GM12873 (cell line): Measurements from ENCODE around the gene SLC38A10.

Source experiments
- TF ChIP-seq, protein P1 (sequence below): IDR thresholded peaks from 2 replicates; pipeline ENCODE4 v1.5.1; 2012; ENCODE audit warnings: low read depth, mild to moderate bottlenecking, moderate library complexity, low read length, control low read depth; ENCODE audit not compliant: insufficient read depth; ENCODE audit errors: missing control alignments

The SLC38A10 gene

DNA sequence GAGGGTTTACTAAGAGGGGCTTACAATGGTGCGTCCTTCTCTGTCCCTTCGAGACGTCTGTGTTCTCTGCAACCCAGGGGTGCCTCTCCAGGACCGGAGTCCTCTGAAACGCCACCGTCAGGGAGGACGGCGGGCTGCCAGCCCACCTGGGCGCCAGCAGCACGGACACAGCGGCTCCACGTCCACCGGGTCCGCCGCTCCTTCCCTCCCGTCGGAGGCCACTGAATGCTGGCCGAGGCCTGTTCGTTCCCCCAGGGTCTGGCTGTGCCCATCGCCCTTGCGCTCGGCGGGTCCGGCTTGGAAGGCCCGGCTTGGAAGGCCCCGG is 56.7 kb downstream of the SLC38A10 start:
- TF ChIP-seq, protein P1, sequence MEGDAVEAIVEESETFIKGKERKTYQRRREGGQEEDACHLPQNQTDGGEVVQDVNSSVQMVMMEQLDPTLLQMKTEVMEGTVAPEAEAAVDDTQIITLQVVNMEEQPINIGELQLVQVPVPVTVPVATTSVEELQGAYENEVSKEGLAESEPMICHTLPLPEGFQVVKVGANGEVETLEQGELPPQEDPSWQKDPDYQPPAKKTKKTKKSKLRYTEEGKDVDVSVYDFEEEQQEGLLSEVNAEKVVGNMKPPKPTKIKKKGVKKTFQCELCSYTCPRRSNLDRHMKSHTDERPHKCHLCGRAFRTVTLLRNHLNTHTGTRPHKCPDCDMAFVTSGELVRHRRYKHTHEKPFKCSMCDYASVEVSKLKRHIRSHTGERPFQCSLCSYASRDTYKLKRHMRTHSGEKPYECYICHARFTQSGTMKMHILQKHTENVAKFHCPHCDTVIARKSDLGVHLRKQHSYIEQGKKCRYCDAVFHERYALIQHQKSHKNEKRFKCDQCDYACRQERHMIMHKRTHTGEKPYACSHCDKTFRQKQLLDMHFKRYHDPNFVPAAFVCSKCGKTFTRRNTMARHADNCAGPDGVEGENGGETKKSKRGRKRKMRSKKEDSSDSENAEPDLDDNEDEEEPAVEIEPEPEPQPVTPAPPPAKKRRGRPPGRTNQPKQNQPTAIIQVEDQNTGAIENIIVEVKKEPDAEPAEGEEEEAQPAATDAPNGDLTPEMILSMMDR, result no peak

DNA sequence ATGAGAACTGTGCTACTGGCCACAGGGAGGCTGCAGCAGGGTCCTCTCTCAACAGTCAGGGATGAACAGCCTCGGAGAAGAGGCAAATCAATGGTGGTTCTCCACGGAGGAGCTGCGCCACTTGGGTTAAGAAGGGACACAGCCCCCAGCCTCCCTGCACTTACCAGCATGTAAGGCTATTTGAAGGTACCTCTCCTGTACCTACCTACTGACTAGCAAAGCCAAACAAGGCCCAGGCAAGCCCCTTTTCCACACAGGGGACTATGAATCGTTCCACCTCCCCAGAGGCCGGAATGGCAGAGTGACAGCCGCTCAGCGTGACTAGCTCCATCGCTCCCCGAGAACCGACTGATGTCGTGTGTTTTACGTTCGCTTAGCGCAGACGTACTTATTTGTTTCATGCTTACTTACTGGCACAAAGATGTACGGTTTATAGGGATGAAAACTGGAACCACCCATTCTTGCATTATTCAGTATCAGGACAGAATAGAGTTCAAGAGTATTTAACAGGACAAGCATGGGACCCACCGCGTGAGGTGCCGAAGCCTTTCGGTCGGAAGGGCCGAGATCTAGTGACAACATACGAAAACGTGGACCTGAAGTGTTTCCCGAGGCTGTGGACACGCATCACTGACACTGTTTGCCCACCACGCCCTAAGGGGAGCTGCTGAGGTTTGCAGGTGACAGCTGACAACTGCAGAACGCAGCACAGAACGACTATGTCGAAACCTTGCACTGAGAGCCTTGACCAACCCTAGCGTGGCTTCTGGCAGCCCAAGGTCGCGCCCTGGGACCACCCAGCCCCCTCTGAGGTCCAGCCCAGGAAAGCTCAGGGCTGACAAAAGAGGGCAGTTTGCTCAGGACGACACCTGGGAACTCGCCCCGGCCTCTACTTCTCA is 57.3 kb downstream of the SLC38A10 start:
- TF ChIP-seq, protein P1, result no peak

DNA sequence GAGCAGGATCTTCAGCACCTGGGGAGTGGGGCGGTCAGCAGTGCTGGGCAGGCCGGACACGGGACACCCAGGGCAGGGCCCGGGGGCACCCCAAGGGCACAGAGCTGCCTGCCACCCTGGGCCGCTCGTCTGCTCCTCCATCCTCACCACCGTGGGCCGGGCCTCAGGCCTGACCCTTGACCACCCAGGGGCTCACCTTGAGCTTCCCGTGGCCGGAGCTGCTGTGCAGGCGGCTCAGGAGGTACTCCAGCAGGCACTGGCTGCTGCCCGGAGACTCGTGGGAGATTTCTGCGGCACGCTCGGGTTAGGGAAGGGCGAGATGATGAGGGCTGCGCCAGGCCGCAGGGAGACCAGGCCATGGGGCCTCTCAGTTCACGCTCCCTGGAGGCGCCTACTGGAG is 58.3 kb downstream of the SLC38A10 start:
- TF ChIP-seq, protein P1, result no peak

GRCh38 chr17:81235822-81236740 is 59.0 kb downstream of the SLC38A10 start:
- TF ChIP-seq, protein P1, result no peak

DNA sequence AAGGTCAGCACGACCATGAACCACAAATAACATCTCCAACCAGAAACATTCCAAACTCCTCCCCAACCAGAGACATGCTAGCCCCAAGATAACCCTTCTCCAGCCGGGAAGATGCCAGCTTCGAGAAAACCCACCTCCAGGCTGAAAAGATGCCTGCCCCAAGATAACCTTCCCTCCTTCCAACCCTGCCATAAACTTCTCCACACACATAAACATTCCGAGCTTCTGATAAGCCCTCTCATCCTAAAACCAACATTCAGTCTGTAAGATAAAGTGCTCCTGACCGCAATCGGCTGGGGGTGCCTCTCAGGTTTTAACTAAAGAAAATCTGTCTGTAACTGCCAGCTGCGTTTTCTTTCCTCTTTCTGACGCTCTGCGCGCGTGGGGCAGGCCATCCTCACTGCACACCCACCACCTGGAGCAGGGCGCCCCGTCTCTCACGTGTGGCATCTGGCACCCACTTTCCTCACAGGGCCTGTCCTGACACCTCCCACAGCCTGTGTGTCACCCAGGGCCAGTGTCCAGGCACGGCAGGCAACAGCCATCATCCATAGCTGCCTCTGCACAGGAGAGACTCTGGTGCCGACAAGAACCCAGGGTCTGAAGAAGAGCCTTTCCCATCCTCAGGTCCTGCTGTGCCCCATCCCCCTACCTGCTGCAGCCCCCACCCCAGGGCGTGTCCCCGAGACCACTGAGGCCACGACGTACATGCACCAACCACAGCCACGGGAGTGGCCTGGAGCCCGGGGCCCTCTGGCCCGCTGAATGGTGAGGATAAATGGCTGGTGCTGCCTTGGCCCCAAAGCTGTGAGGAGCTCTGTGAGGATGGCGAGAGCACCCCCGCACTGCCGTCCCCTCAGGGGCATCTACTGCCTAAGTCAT is 59.9 kb downstream of the SLC38A10 start:
- TF ChIP-seq, protein P1, result no peak

DNA sequence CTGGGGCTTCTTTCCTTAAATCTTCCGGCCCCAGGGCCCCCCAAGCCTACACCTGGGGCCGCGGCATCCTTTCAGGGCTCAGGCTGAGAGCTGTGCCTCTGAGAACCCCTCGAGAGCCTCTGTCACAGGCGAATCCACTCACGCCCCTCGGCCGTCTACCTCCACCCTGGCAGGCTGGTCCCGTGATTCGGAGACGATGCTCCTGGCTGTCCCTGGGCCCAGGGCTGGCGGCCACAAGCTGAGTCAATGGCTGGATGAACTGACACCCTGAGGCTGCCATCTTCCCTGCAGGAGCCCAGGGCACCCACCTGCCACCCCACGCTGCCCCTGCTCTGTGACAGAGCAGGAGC is 60.6 kb downstream of the SLC38A10 start:
- TF ChIP-seq, protein P1, result no peak
